ENCODE results near the gene STH. TPM values are rescaled to one million over a fixed set of nuclear protein-coding genes. Genes with fewer than 3 reads are reported as not detected.

STH gene
- total RNA-seq, 2 donors from 2014 or later: not detected

- Histone ChIP-seq H3K36me3 (no peaks in the 10 kb centered on the region), H3K27me3 (replicated peaks; ENCODE audit: insufficient read depth) (no peaks in the 10 kb centered on the region), H3K9me3 (no peaks in the 10 kb centered on the region), H3K27ac (peak overlapping the region; percentile 66 to 76), H3K4me1 (replicated peaks) (peaks cover 8% of the 10 kb centered on the region), H3K4me3 (no peak overlapping the region)
- intact Hi-C loops (cut with DNase I): no loop called here
- peak; percentile 60 for DNase-seq (ENCODE audit: low spot score)
- TF ChIP-seq POLR2A (IDR thresholded peaks at IDR 0.05) (no peak), CTCF (IDR thresholded peaks at IDR 0.05) (peak in 1 of 4 experiments; percentile 7), POLR2AphosphoS5 (IDR thresholded peaks at IDR 0.05) (no peak)
- WGBS: 75% methylated on average over 17 of the region's 17 CpGs
Observed at GRCh38 chr17:45973946-45974859, 24.8 kb upstream of the STH start.

- Histone ChIP-seq H3K4me1 (replicated peaks) (peaks cover 8% of the 10 kb centered on the region), H3K36me3 (no peaks in the 10 kb centered on the region), H3K4me3 (no peak overlapping the region), H3K27me3 (replicated peaks; ENCODE audit: insufficient read depth) (no peaks in the 10 kb centered on the region), H3K9me3 (no peaks in the 10 kb centered on the region), H3K27ac (peak overlapping the region; percentile 66 to 76)
- no peak for DNase-seq (ENCODE audit: low spot score)
- intact Hi-C loops (cut with DNase I): no loop called here
- 83% methylated on average over 10 of the region's 10 CpGs for WGBS
- TF ChIP-seq POLR2AphosphoS5 (IDR thresholded peaks at IDR 0.05): no peak
- no peak for TF ChIP-seq POLR2A (IDR thresholded peaks at IDR 0.05)
- no peak for TF ChIP-seq CTCF (IDR thresholded peaks at IDR 0.05)
Observed at GRCh38 chr17:45974916-45975630, 24.0 kb upstream of the STH start.

- H3K27ac ChIP-seq: no peak overlapping the region
- whole genome bisulfite sequencing: 79% methylated on average over 8 of the region's 8 CpGs
- intact Hi-C loops (cut with DNase I): no loop called here
Observed at GRCh38 chr17:45975640-45976295, 23.3 kb upstream of the STH start.

GRCh38 chr17:45976391-45976754, 22.7 kb upstream of the STH start:
- no peak for DNase-seq (ENCODE audit: low spot score)
- Histone ChIP-seq H3K4me1 (replicated peaks) (peaks cover 8% of the 10 kb centered on the region), H3K27me3 (replicated peaks; ENCODE audit: insufficient read depth) (no peaks in the 10 kb centered on the region), H3K4me3 (no peak overlapping the region), H3K27ac (no peak overlapping the region), H3K36me3 (no peaks in the 10 kb centered on the region), H3K9me3 (no peaks in the 10 kb centered on the region)
- TF ChIP-seq POLR2A (IDR thresholded peaks at IDR 0.05) (no peak), CTCF (IDR thresholded peaks at IDR 0.05) (no peak), POLR2AphosphoS5 (IDR thresholded peaks at IDR 0.05) (no peak)
- 100% methylated on average over 2 of the region's 2 CpGs for WGBS
- intact Hi-C loops (cut with DNase I): no loop called here

More at GRCh38 chr17:45975640-45976295, 23.3 kb upstream of the STH start:
- DNase-seq (ENCODE audit: low spot score): no peak
- Histone ChIP-seq H3K9me3 (no peaks in the 10 kb centered on the region), H3K4me1 (replicated peaks) (peaks cover 8% of the 10 kb centered on the region), H3K27me3 (replicated peaks; ENCODE audit: insufficient read depth) (no peaks in the 10 kb centered on the region), H3K36me3 (no peaks in the 10 kb centered on the region), H3K4me3 (no peak overlapping the region)
- TF ChIP-seq CTCF (IDR thresholded peaks at IDR 0.05) (no peak), POLR2AphosphoS5 (IDR thresholded peaks at IDR 0.05) (no peak), POLR2A (IDR thresholded peaks at IDR 0.05) (no peak)

Data from prostate gland (tissue), 2 donors.